ENCODE data around the gene UNC13C. TPM values are rescaled to one million over a fixed set of nuclear protein-coding genes. Genes with fewer than 3 reads are reported as not detected.

The UNC13C gene
- total RNA-seq, 1 donor from 2014 or later = 0.26 TPM

GRCh38 chr15:54131410-54131809, 153.2 kb downstream of the UNC13C start:
- DNase-seq (ENCODE audit: low read depth) = peak; percentile 54
- TF ChIP-seq CTCF (IDR thresholded peaks at IDR 0.05; ENCODE audit: insufficient read depth, low read length, severe bottlenecking) = no peak
- no peak overlapping the region for H3K4me3 ChIP-seq (ENCODE audit: low read depth, low read length)
- no peaks in the 10 kb centered on the region for H3K27me3 ChIP-seq (ENCODE audit: control insufficient read depth, insufficient read depth, low read length)
- no peak for FAIRE-seq
- no peaks in the 10 kb centered on the region for H3K36me3 ChIP-seq (ENCODE audit: control insufficient read depth, insufficient read depth, low read length)

GRCh38 chr15:54149115-54149531, 170.9 kb downstream of the UNC13C start:
- DNase-seq (ENCODE audit: low read depth) (peak; percentile 36), FAIRE-seq (no peak)
- Histone ChIP-seq H3K4me3 (ENCODE audit: low read depth, low read length) (no peak overlapping the region), H3K36me3 (ENCODE audit: control insufficient read depth, insufficient read depth, low read length) (no peaks in the 10 kb centered on the region), H3K27me3 (ENCODE audit: control insufficient read depth, insufficient read depth, low read length) (no peaks in the 10 kb centered on the region)
- no peak for TF ChIP-seq CTCF (IDR thresholded peaks at IDR 0.05; ENCODE audit: insufficient read depth, low read length, severe bottlenecking)

- H3K36me3 ChIP-seq (ENCODE audit: control insufficient read depth, insufficient read depth, low read length) = no peaks in the 10 kb centered on the region
- H3K4me3 ChIP-seq (ENCODE audit: low read depth, low read length) = no peak overlapping the region
- FAIRE-seq (no peak), DNase-seq (ENCODE audit: low read depth) (peak; percentile 72)
- no peaks in the 10 kb centered on the region for H3K27me3 ChIP-seq (ENCODE audit: control insufficient read depth, insufficient read depth, low read length)
- no peak for TF ChIP-seq CTCF (IDR thresholded peaks at IDR 0.05; ENCODE audit: insufficient read depth, low read length, severe bottlenecking)
Observed at GRCh38 chr15:54150255-54150654, 172.0 kb downstream of the UNC13C start.

GRCh38 chr15:54159012-54159411, 180.8 kb downstream of the UNC13C start:
- H3K27me3 ChIP-seq (ENCODE audit: control insufficient read depth, insufficient read depth, low read length) = no peaks in the 10 kb centered on the region
- DNase-seq (ENCODE audit: low read depth) (no peak), FAIRE-seq (no peak)
- H3K36me3 ChIP-seq (ENCODE audit: control insufficient read depth, insufficient read depth, low read length) = no peaks in the 10 kb centered on the region
- H3K4me3 ChIP-seq (ENCODE audit: low read depth, low read length) = no peak overlapping the region
- no peak for TF ChIP-seq CTCF (IDR thresholded peaks at IDR 0.05; ENCODE audit: insufficient read depth, low read length, severe bottlenecking)

GRCh38 chr15:54187325-54187724, 209.1 kb downstream of the UNC13C start:
- H3K27me3 ChIP-seq (ENCODE audit: control insufficient read depth, insufficient read depth, low read length) = no peaks in the 10 kb centered on the region
- H3K36me3 ChIP-seq (ENCODE audit: control insufficient read depth, insufficient read depth, low read length) = no peaks in the 10 kb centered on the region
- H3K4me3 ChIP-seq (ENCODE audit: low read depth, low read length) = no peak overlapping the region
- FAIRE-seq (no peak), DNase-seq (ENCODE audit: low read depth) (no peak)
- no peak for TF ChIP-seq CTCF (IDR thresholded peaks at IDR 0.05; ENCODE audit: insufficient read depth, low read length, severe bottlenecking)

GRCh38 chr15:54197995-54198394, 219.8 kb downstream of the UNC13C start:
- DNase-seq (ENCODE audit: low read depth) (no peak), FAIRE-seq (no peak)
- Histone ChIP-seq H3K4me3 (ENCODE audit: low read depth, low read length) (no peak overlapping the region), H3K27me3 (ENCODE audit: control insufficient read depth, insufficient read depth, low read length) (no peaks in the 10 kb centered on the region), H3K36me3 (ENCODE audit: control insufficient read depth, insufficient read depth, low read length) (no peaks in the 10 kb centered on the region)
- TF ChIP-seq CTCF (IDR thresholded peaks at IDR 0.05; ENCODE audit: insufficient read depth, low read length, severe bottlenecking) = no peak
